ENCODE measurements around the gene TSHZ3.

The TSHZ3 gene

GRCh38 chr19:31349160-31349881 is at the start of gene TSHZ3:
Gene TSHZ3, minus strand, starts transcription at chr19:31349436. Its CDS starts 217 bp downstream, at chr19:31349219.
- DNase-seq, result no peak

GRCh38 chr19:31397308-31397707 is 48.1 kb upstream of the TSHZ3 start:
- DNase-seq, result no peak

GRCh38 chr19:31392464-31392863 is 43.2 kb upstream of the TSHZ3 start:
- no peak for DNase-seq

GRCh38 chr19:31391518-31391917 is 42.3 kb upstream of the TSHZ3 start:
- no peak for DNase-seq

- DNase-seq, result no peak
These were observed 41.5 kb upstream of the TSHZ3 start for GRCh38 chr19:31390711-31391110.

- no peak for DNase-seq
These were observed 40.6 kb upstream of the TSHZ3 start for GRCh38 chr19:31389874-31390273.

- no peak for DNase-seq
These were observed 38.6 kb upstream of the TSHZ3 start for GRCh38 chr19:31387717-31388301.

- no peak for DNase-seq
These were observed 37.6 kb upstream of the TSHZ3 start for GRCh38 chr19:31386806-31387205.

GRCh38 chr19:31385744-31386143 is 36.5 kb upstream of the TSHZ3 start:
- no peak for DNase-seq

GRCh38 chr19:31383553-31383952 is 34.3 kb upstream of the TSHZ3 start:
- DNase-seq, result no peak

GRCh38 chr19:31380854-31381253 is 31.6 kb upstream of the TSHZ3 start:
- DNase-seq, result no peak

GRCh38 chr19:31378404-31378803 is 29.2 kb upstream of the TSHZ3 start:
- peak; percentile 54 for DNase-seq

- DNase-seq, result no peak
These were observed 28.5 kb upstream of the TSHZ3 start for GRCh38 chr19:31377736-31378135.

- DNase-seq, result no peak
These were observed 23.1 kb upstream of the TSHZ3 start for GRCh38 chr19:31372246-31372781.

- no peak for DNase-seq
These were observed 21.0 kb upstream of the TSHZ3 start for GRCh38 chr19:31370216-31370615.

- no peak for DNase-seq
These were observed 15.7 kb upstream of the TSHZ3 start for GRCh38 chr19:31364963-31365362.

GRCh38 chr19:31361728-31362127 is 12.5 kb upstream of the TSHZ3 start:
- DNase-seq, result no peak

GRCh38 chr19:31357315-31357673 is 8.1 kb upstream of the TSHZ3 start:
- no peak for DNase-seq

- no peak for DNase-seq
These were observed 7.5 kb upstream of the TSHZ3 start for GRCh38 chr19:31356587-31357314.

- no peak for DNase-seq
These were observed 6.5 kb upstream of the TSHZ3 start for GRCh38 chr19:31355665-31356289.

- DNase-seq, result no peak
These were observed 5.8 kb upstream of the TSHZ3 start for GRCh38 chr19:31354799-31355664.

GRCh38 chr19:31354316-31354715 is 5.1 kb upstream of the TSHZ3 start:
- no peak for DNase-seq
